Kidney epithelial cell (primary cell): Measurements from ENCODE around the gene CEP89. TPM values are rescaled to one million over a fixed set of nuclear protein-coding genes. Genes with fewer than 3 reads are reported as not detected.
"Not testable (repeated sequence)": the region's sequence is repeated elsewhere in the genome, so short reads cannot be mapped to it uniquely, and the experiment has no call there.

Experiments
- DNase-seq: peaks from one replicate; pipeline ENCODE4 v3.0.0-alpha.2; 2010; ENCODE audit warnings: low read depth
- H3K27me3 ChIP-seq: 2 replicates; pipeline ENCODE4 v1.6.0; 2011; ENCODE audit warnings: low read length; ENCODE audit not compliant: control insufficient read depth, insufficient read depth
- H3K36me3 ChIP-seq: 2 replicates; pipeline ENCODE4 v1.5.1; 2011; ENCODE audit warnings: low read length; ENCODE audit not compliant: control insufficient read depth, insufficient read depth
- H3K4me3 ChIP-seq: 2 replicates; pipeline ENCODE4 v1.5.1; 2011; ENCODE audit warnings: low read depth, mild to moderate bottlenecking, control low read depth, low read length
- CTCF ChIP-seq: IDR thresholded peaks from 2 replicates; pipeline ENCODE4 v1.5.1; 2011; ENCODE audit warnings: mild to moderate bottlenecking, moderate library complexity, low read length, control low read depth, inconsistent platforms; ENCODE audit not compliant: insufficient read depth, poor library complexity, severe bottlenecking
- total RNA-seq: library from RNA; depleted of rRNA; stranded (reverse); fragments of >200 nt; gene quantifications from 2 replicates; pipeline ENCODE4 v1.2.3, GENCODE V29; 2015

Gene CEP89
- total RNA-seq, 1 donor from 2014 or later = 29.9 TPM

- no peaks in the 10 kb centered on the region for H3K36me3 ChIP-seq
- no peak for TF ChIP-seq CTCF
- H3K4me3 ChIP-seq = no peak overlapping the region
- no peak for DNase-seq
- H3K27me3 ChIP-seq = no peaks in the 10 kb centered on the region
Observed at GRCh38 chr19:32890326-32890725, 81.4 kb downstream of the CEP89 start.

- no peak for DNase-seq
- H3K4me3 ChIP-seq = no peak overlapping the region
- no peak for TF ChIP-seq CTCF
- H3K27me3 ChIP-seq = no peaks in the 10 kb centered on the region
- no peaks in the 10 kb centered on the region for H3K36me3 ChIP-seq
Observed at GRCh38 chr19:32889137-32889934, 82.4 kb downstream of the CEP89 start.

GRCh38 chr19:32887572-32888215 lies 84.1 kb downstream of the CEP89 start:
- no peaks in the 10 kb centered on the region for H3K36me3 ChIP-seq
- no peak overlapping the region for H3K4me3 ChIP-seq
- no peaks in the 10 kb centered on the region for H3K27me3 ChIP-seq
- no peak for DNase-seq
- TF ChIP-seq CTCF = no peak

GRCh38 chr19:32886241-32886640 lies 85.5 kb downstream of the CEP89 start:
- no peak for DNase-seq
- Histone ChIP-seq H3K36me3 (no peaks in the 10 kb centered on the region), H3K4me3 (no peak overlapping the region), H3K27me3 (no peaks in the 10 kb centered on the region)
- TF ChIP-seq CTCF = no peak

GRCh38 chr19:32885255-32885654 lies 86.5 kb downstream of the CEP89 start:
- not testable (repeated sequence) for H3K4me3 ChIP-seq, H3K36me3 ChIP-seq, H3K27me3 ChIP-seq, DNase-seq

- no peak for TF ChIP-seq CTCF
- DNase-seq = no peak
- Histone ChIP-seq H3K27me3 (no peaks in the 10 kb centered on the region), H3K4me3 (no peak overlapping the region), H3K36me3 (peaks cover 2% of the 10 kb centered on the region)
Observed at GRCh38 chr19:32881766-32882165, 90.0 kb downstream of the CEP89 start.
